Panc1 (cell line): ENCODE measurements around the gene GRAMD1A. TPM values are rescaled to one million over a fixed set of nuclear protein-coding genes. Genes with fewer than 3 reads are reported as not detected.

Source experiments
- ATAC-seq: fragments of 200-7000 bp; cut with Tn5 transposase; 2 replicates; pipeline ENCODE4 v1.9.1; 2020; ENCODE audit warnings: mild to moderate bottlenecking, moderate library complexity
- BruUV-seq: library from RNA; stranded (reverse); fragments of 400-500 nt; replicated peaks from 2 replicates; lab custom pipeline; 2021; lab: Mats Ljungman, UMichigan
- CTCF ChIA-PET: fragments of 300-600 bp; sonication (Branson Sonifier 250); formaldehyde crosslinking; loops from one replicate; lab custom pipeline; 2022; ENCODE audit warnings: antibody characterized with exemption; lab: Charles Lee
- POLR2A ChIA-PET: fragments of 300-600 bp; sonication (Branson Sonifier 250); formaldehyde crosslinking; loops from one replicate; lab custom pipeline; 2022; ENCODE audit warnings: antibody characterized with exemption; lab: Charles Lee
- DNase-seq: peaks from one replicate; pipeline ENCODE4 v3.0.0-alpha.2; 2010; ENCODE audit warnings: low read depth, low spot score
- H3K27ac ChIP-seq: 2 replicates; pipeline ENCODE4 v1.5.1; 2011; ENCODE audit warnings: mild to moderate bottlenecking, low read length, inconsistent platforms
- H3K27me3 ChIP-seq: fragments of 200-500 bp; sonication (Bioruptor generic); 2 replicates; pipeline ENCODE4 v1.6.0; 2014; ENCODE audit warnings: low read length, inconsistent platforms; ENCODE audit not compliant: control insufficient read depth, insufficient read depth
- H3K36me3 ChIP-seq: fragments of 200-500 bp; sonication (Bioruptor generic); 2 replicates; pipeline ENCODE4 v1.5.1; 2014; ENCODE audit warnings: inconsistent platforms, mild to moderate bottlenecking, low read length, moderate library complexity; ENCODE audit not compliant: control insufficient read depth, insufficient read depth
- H3K4me1 ChIP-seq: 2 replicates; pipeline ENCODE4 v1.5.1; 2011; ENCODE audit warnings: inconsistent platforms, mild to moderate bottlenecking, low read length, moderate library complexity; ENCODE audit not compliant: control insufficient read depth, insufficient read depth
- H3K4me3 ChIP-seq, 2 experiments: 2 replicates each; pipeline ENCODE4 v1.5.1; 2011 to 2012; ENCODE audit warnings: low read depth in 2 of 2, low read length in 2 of 2, mild to moderate bottlenecking in 2 of 2, inconsistent platforms in 1 of 2, moderate library complexity in 1 of 2
- H3K9me3 ChIP-seq: fragments of 200-500 bp; sonication (Bioruptor generic); 2 replicates; pipeline ENCODE4 v1.5.1; 2014; ENCODE audit warnings: low read depth, mild to moderate bottlenecking, inconsistent platforms, low read length, moderate library complexity; ENCODE audit not compliant: control insufficient read depth, insufficient read depth
- POLR2AphosphoS5 ChIP-seq: IDR thresholded peaks from 2 replicates; pipeline ENCODE4 v1.6.1; 2012; ENCODE audit warnings: mild to moderate bottlenecking, low read depth, low read length, moderate library complexity
- SIN3A ChIP-seq: IDR thresholded peaks from 2 replicates; pipeline ENCODE4 v1.6.1; 2012; ENCODE audit warnings: low read depth, mild to moderate bottlenecking, low read length, moderate library complexity, borderline replicate concordance; ENCODE audit not compliant: insufficient read depth
- TCF7L2 ChIP-seq: IDR thresholded peaks from 2 replicates; pipeline ENCODE4 v1.6.1; 2011; ENCODE audit warnings: mild to moderate bottlenecking, low read depth, low read length, inconsistent platforms
- in situ Hi-C: cut with HindIII; loops from 2 replicates; pipeline ENCODE4 v1.10.0; 2016; ENCODE audit warnings: low sequenced_read_pairs, low pct_unique_long_range_greater_than_20kb
- intact Hi-C: fragments of 100-400 bp; cut with micrococcal nuclease; formaldehyde crosslinking; loops from one replicate; pipeline ENCODE4 v1.10.0; 2022; ENCODE audit not compliant: unreplicated experiment
- total RNA-seq: library from RNA; stranded (reverse); gene quantifications from one replicate; pipeline ENCODE4 v1.2.1, GENCODE V29; 2021; ENCODE audit not compliant: unreplicated experiment
- TF ChIP-seq, protein P1 (sequence below), 2 experiments: IDR thresholded peaks; 2 replicates each; pipeline ENCODE4 v1.6.1; 2011 to 2012; ENCODE audit warnings: low read depth in 2 of 2, control low read depth in 1 of 2, low read length in 1 of 2, mild to moderate bottlenecking in 1 of 2, moderate library complexity in 1 of 2; ENCODE audit not compliant: insufficient read depth in 1 of 2
- TF ChIP-seq, protein P2 (sequence below): fragments of 450-650 bp; IDR thresholded peaks from 2 replicates; pipeline ENCODE4 v1.5.1; 2017; ENCODE audit warnings: mild to moderate bottlenecking

GRAMD1A gene
- total RNA-seq, 1 experiment from 2014 or later, result 69.9 TPM

DNA sequence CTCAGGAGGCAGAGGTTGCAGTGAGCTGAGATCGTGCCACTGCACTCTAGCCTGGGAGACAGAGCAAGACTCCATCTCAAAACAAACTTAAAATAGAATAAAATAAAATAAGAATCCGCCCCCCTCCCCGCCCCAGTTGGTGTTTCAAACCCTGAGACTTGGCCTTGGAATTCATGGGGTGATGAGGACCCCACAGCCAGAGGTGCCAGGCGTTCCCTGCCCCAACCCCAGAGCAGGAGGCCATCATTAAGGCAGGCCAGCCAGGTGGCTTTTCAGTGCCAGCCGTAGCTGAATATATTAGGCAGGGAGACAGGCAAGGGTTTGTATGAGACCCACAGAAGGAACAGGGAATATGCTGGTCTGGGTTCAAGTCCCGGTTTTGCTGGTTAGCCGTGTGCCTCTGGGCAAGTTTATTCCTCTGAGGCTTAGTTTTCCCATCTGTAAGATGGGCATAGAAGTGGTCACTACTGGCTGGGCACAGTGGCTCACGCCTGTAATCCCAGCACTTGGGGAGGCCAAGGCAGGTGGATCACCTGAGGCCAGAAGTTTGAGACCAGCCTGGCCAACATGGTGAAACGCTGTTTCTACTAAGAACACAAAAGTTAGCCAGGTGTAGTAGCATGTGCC lies 53.7 kb downstream of the GRAMD1A start:
- DNase-seq, result no peak
- intact Hi-C loops, result no loop called here
- Histone ChIP-seq H3K36me3 (no peaks in the 10 kb centered on the region), H3K27me3 (peaks cover 2% of the 10 kb centered on the region; the same call in 1 of the 2 replicates), H3K4me3 (no peak overlapping the region), H3K4me1 (no peaks in the 10 kb centered on the region), H3K9me3 (no peaks in the 10 kb centered on the region), H3K27ac (no peak overlapping the region)
- BruUV-seq, result no TSS peak
- ChIA-PET CTCF (no interaction called here), POLR2A (no interaction called here)
- TF ChIP-seq SIN3A, result no peak
- no peak for TF ChIP-seq TCF7L2
- TF ChIP-seq POLR2AphosphoS5, result no peak
- TF ChIP-seq, protein P1, sequence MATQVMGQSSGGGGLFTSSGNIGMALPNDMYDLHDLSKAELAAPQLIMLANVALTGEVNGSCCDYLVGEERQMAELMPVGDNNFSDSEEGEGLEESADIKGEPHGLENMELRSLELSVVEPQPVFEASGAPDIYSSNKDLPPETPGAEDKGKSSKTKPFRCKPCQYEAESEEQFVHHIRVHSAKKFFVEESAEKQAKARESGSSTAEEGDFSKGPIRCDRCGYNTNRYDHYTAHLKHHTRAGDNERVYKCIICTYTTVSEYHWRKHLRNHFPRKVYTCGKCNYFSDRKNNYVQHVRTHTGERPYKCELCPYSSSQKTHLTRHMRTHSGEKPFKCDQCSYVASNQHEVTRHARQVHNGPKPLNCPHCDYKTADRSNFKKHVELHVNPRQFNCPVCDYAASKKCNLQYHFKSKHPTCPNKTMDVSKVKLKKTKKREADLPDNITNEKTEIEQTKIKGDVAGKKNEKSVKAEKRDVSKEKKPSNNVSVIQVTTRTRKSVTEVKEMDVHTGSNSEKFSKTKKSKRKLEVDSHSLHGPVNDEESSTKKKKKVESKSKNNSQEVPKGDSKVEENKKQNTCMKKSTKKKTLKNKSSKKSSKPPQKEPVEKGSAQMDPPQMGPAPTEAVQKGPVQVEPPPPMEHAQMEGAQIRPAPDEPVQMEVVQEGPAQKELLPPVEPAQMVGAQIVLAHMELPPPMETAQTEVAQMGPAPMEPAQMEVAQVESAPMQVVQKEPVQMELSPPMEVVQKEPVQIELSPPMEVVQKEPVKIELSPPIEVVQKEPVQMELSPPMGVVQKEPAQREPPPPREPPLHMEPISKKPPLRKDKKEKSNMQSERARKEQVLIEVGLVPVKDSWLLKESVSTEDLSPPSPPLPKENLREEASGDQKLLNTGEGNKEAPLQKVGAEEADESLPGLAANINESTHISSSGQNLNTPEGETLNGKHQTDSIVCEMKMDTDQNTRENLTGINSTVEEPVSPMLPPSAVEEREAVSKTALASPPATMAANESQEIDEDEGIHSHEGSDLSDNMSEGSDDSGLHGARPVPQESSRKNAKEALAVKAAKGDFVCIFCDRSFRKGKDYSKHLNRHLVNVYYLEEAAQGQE (IDR thresholded peaks at IDR 0.05; ENCODE audit: insufficient read depth in 1 of 2, low read depth in 2 of 2, low read length in 1 of 2), result no peak
- TF ChIP-seq, protein P2, sequence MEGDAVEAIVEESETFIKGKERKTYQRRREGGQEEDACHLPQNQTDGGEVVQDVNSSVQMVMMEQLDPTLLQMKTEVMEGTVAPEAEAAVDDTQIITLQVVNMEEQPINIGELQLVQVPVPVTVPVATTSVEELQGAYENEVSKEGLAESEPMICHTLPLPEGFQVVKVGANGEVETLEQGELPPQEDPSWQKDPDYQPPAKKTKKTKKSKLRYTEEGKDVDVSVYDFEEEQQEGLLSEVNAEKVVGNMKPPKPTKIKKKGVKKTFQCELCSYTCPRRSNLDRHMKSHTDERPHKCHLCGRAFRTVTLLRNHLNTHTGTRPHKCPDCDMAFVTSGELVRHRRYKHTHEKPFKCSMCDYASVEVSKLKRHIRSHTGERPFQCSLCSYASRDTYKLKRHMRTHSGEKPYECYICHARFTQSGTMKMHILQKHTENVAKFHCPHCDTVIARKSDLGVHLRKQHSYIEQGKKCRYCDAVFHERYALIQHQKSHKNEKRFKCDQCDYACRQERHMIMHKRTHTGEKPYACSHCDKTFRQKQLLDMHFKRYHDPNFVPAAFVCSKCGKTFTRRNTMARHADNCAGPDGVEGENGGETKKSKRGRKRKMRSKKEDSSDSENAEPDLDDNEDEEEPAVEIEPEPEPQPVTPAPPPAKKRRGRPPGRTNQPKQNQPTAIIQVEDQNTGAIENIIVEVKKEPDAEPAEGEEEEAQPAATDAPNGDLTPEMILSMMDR, result no peak
- in situ Hi-C loops, result no loop called here
- no peak for ATAC-seq

DNA sequence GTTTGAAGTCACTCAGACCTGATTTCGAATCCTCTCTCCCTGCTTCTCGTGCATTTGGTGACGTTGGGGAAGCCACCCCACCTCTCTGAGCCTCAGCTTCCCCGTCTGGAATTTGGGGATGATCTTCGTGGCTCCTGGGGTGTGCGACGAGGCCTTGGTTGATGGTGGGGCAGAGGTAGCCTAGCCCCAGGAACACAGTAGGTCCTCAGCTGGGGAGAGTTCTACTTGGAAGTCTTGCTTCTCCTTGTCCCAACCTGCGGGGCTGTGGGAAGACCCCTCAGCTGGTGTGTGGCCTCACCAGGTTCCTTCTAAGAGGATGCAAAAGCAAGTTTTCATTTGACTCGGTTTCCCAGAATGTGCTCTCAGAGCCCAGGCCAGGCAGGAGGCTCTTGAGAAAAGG lies 54.5 kb downstream of the GRAMD1A start:
- Histone ChIP-seq H3K4me1 (no peaks in the 10 kb centered on the region), H3K27me3 (peaks cover 2% of the 10 kb centered on the region; the same call in 1 of the 2 replicates), H3K36me3 (no peaks in the 10 kb centered on the region), H3K27ac (no peak overlapping the region), H3K9me3 (no peaks in the 10 kb centered on the region), H3K4me3 (no peak overlapping the region)
- intact Hi-C loops, result no loop called here
- in situ Hi-C loops, result no loop called here
- DNase-seq, result no peak
- TF ChIP-seq TCF7L2, result no peak
- TF ChIP-seq, protein P2, result no peak
- TF ChIP-seq SIN3A, result no peak
- TF ChIP-seq POLR2AphosphoS5, result no peak
- TF ChIP-seq, protein P1 (IDR thresholded peaks at IDR 0.05; ENCODE audit: insufficient read depth in 1 of 2, low read depth in 2 of 2, low read length in 1 of 2), result no peak
- ATAC-seq, result no peak
- ChIA-PET CTCF (no interaction called here), POLR2A (no interaction called here)
- no TSS peak for BruUV-seq
